ENCODE data around the gene SIRT1.

GRCh38 chr10:67943917-67944316, 59.5 kb downstream of the SIRT1 start:
- TF ChIP-seq POLR2A (IDR thresholded peaks at IDR 0.05; ENCODE audit: low read length) (no peak), GATA1 (IDR thresholded peaks at IDR 0.05; ENCODE audit: low read depth, low read length) (no peak)

All from erythroblast (primary cell).